Kidney (tissue), 14 donors: ENCODE data around the gene C11orf16. TPM values are rescaled to one million over a fixed set of nuclear protein-coding genes. Genes with fewer than 3 reads are reported as not detected.

ENCODE experiments used
- DNase-seq, 5 donors: peaks; one replicate each; pipeline ENCODE4 v3.0.0-alpha.2; 2013 to 2020
- FAIRE-seq: peaks from 2 replicates; lab custom pipeline; 2012; peaks lifted over from hg19 to GRCh38; lab: Jason Lieb, UNC
- H3K27ac ChIP-seq, 2 donors: one replicate each; pipeline ENCODE4 v1.7.0; 2013; ENCODE audit warnings: low read depth in 2 of 2, low read length in 2 of 2, inconsistent platforms in 1 of 2
- H3K27me3 ChIP-seq: one replicate; pipeline ENCODE4 v1.7.1; 2013; ENCODE audit warnings: low read length, inconsistent platforms; ENCODE audit not compliant: control insufficient read depth, insufficient read depth
- H3K36me3 ChIP-seq, 3 donors: one replicate each; pipeline versions ENCODE4 v1.7.0 to v1.7.1; 2013; ENCODE audit warnings: low read length in 3 of 3, control low read depth in 1 of 3, inconsistent platforms in 1 of 3; ENCODE audit not compliant: insufficient read depth in 3 of 3, control insufficient read depth in 2 of 3
- H3K4me1 ChIP-seq, 3 donors: one replicate each; pipeline versions ENCODE4 v1.7.0 to v1.7.1; 2013; ENCODE audit warnings: low read length in 3 of 3, inconsistent platforms in 1 of 3, low read depth in 1 of 3; ENCODE audit not compliant: control insufficient read depth in 2 of 3, insufficient read depth in 2 of 3
- H3K4me3 ChIP-seq, 3 donors: one replicate each; pipeline versions ENCODE4 v1.7.0 to v1.8.1; 2013; ENCODE audit warnings: low read length in 3 of 3, control low read depth in 1 of 3, inconsistent platforms in 1 of 3
- H3K9ac ChIP-seq, 3 donors: one replicate each; pipeline versions ENCODE4 v1.7.0 to v1.7.1; 2013; ENCODE audit warnings: low read length in 3 of 3, control low read depth in 1 of 3, inconsistent platforms in 1 of 3
- H3K9me3 ChIP-seq, 3 donors: one replicate each; pipeline versions ENCODE4 v1.7.0 to v1.7.1; 2013; ENCODE audit warnings: low read length in 3 of 3, control low read depth in 1 of 3, inconsistent platforms in 1 of 3; ENCODE audit not compliant: control insufficient read depth in 2 of 3, insufficient read depth in 1 of 3
- intact Hi-C: fragments of 100-400 bp; cut with DNase I; formaldehyde crosslinking; loops from one replicate; pipeline ENCODE4 v1.11.1; 2022
- polyA plus RNA-seq: library from polyadenylated mRNA; stranded (reverse); fragments of 350-450 nt; fragmentation: Illumina TruSeq; extraction: RNeasy Lipid Tissue Mini Kit (QIAGEN cat#74804); gene quantifications from one replicate; pipeline ENCODE4 v1.2.3, GENCODE V29; 2014; ENCODE audit warnings: low read depth, low replicate concordance; ENCODE audit not compliant: insufficient read depth
- total RNA-seq: library from RNA; stranded (reverse); fragmentation: NEBNext Ultra II Directional; extraction: Animal tissue kit (Norgen Biotek cat#: 25700); gene quantifications from one replicate; pipeline ENCODE4 v1.2.1, GENCODE V29; 2021
- TF ChIP-seq, protein P1 (sequence below): IDR thresholded peaks from 3 replicates; pipeline ENCODE4 v1.5.1; 2012; ENCODE audit warnings: mild to moderate bottlenecking, moderate library complexity, borderline replicate concordance; ENCODE audit not compliant: insufficient read depth; ENCODE audit errors: extremely low read depth
- donor health status: control.
- donor health status: control.
- donor health status: control.
- donor health status: control.
- donor health status: control.
- donor health status: DM: yes; HTN: yes; CAD: no.
- donor health status: Normal renal cell carcinoma (clear cell type).

C11orf16 gene
- total and polyA plus RNA-seq, 2 donors from 2014 or later, result 0.28 to 0.91 TPM

DNA sequence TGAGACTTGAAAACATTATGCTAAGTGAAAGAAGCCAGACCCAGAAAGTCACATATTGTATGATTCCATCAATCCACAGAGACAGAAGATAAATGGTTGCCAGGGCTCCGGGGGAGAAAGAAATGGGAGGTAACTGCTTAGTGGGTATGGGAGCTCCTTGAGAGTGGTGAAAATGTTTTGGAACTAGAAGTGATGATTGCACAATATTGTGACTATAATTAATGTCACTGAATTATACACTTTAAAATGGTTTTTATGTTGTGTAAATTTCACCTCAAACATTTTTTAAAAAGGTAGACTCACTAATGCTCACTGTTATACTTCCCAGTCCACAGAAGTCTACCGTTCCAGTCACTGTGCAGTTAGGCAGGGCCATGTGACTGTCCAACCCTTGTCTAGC lies 54.0 kb downstream of the C11orf16 start:
- intact Hi-C loops, result no loop called here
- Histone ChIP-seq H3K27me3 (no peaks in the 10 kb centered on the region), H3K4me1 (no peaks in the 10 kb centered on the region), H3K4me3 (no peak overlapping the region), H3K27ac (no peak overlapping the region), H3K9me3 (no peaks in the 10 kb centered on the region), H3K36me3 (no peaks in the 10 kb centered on the region), H3K9ac (no peak overlapping the region)
- DNase-seq (no peak), FAIRE-seq (no peak)
- TF ChIP-seq, protein P1, sequence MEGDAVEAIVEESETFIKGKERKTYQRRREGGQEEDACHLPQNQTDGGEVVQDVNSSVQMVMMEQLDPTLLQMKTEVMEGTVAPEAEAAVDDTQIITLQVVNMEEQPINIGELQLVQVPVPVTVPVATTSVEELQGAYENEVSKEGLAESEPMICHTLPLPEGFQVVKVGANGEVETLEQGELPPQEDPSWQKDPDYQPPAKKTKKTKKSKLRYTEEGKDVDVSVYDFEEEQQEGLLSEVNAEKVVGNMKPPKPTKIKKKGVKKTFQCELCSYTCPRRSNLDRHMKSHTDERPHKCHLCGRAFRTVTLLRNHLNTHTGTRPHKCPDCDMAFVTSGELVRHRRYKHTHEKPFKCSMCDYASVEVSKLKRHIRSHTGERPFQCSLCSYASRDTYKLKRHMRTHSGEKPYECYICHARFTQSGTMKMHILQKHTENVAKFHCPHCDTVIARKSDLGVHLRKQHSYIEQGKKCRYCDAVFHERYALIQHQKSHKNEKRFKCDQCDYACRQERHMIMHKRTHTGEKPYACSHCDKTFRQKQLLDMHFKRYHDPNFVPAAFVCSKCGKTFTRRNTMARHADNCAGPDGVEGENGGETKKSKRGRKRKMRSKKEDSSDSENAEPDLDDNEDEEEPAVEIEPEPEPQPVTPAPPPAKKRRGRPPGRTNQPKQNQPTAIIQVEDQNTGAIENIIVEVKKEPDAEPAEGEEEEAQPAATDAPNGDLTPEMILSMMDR, result no peak

DNA sequence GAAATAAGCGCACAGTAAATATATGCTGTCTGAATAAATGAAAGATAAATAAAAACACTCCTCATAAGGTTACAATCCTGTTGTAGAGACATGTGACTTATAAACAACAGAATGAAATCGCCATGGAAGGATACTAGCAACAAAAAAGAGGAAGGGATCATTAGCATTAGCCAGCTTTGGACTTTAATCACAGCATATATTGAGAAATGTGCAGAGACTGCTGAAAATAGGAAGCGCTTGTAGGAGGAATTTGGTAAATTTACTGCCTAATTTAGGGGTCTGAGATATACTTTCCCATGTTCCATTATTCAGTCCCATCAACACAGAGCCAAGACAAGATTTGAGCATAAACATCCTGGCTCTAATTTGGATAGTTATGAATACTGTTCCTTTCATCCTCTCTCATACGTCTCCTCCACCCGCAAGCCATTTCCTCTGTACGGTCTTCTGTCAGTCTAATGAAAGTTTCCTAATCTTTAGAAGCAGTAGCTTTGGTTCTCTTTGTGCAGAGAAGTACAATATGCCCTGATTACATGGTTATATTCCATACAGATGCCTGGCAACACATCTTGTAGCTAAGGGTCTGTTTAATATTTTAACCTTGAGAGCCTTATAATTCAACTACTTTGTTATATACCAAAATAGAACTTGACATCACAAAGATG lies 58.9 kb downstream of the C11orf16 start:
- TF ChIP-seq, protein P1, result no peak
- FAIRE-seq, result no peak
- no peaks in the 10 kb centered on the region for H3K27me3 ChIP-seq
- no peaks in the 10 kb centered on the region for H3K9me3 ChIP-seq
- H3K27ac ChIP-seq, result no peak overlapping the region
- DNase-seq, result peak in 1 of 5 donors; percentile 37
- H3K4me1 ChIP-seq, result no peaks in the 10 kb centered on the region
- intact Hi-C loops, result no loop called here
- H3K4me3 ChIP-seq, result no peak overlapping the region
- no peak overlapping the region for H3K9ac ChIP-seq
- no peaks in the 10 kb centered on the region for H3K36me3 ChIP-seq

DNA sequence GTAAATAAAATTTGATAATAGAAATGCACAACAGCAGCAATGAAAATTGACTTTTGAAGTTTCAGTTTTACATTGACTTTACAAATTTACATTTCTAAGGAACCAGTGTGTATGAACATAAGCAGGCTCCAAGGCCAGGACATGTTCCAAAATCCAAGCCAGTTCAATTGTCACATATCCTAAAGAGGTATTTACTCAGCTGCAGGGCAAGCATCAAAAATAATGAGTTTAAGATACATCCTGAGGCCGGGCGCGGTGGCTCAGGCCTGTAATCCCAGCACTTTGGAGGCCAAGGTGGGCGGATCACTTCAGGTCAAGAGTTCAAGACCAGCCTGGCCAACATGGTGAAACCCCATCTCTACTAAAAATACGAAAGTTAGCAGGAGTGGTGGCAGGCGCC lies 60.8 kb downstream of the C11orf16 start:
- Histone ChIP-seq H3K9ac (no peak overlapping the region), H3K36me3 (no peaks in the 10 kb centered on the region), H3K4me3 (no peak overlapping the region), H3K27ac (no peak overlapping the region), H3K27me3 (no peaks in the 10 kb centered on the region), H3K4me1 (no peaks in the 10 kb centered on the region), H3K9me3 (no peaks in the 10 kb centered on the region)
- TF ChIP-seq, protein P1, result no peak
- DNase-seq (peak in 3 of 5 donors; percentile 17 to 50 (median 47)), FAIRE-seq (no peak)
- intact Hi-C loops, result no loop called here
